Activated CD4-positive, CD25-positive, alpha-beta regulatory T cell treated with anti-CD3 and anti-CD28 coated beads, Interleukin-2, amount 50 U/mL, for 16 hours (primary cell): ENCODE measurements around the gene TTC7B.
A peak's percentile ranks its signal among the peaks of the same experiment; 100 is the strongest.
"Not testable (repeated sequence)": the region's sequence is repeated elsewhere in the genome, so short reads cannot be mapped to it uniquely, and the experiment has no call there.

ENCODE experiments used
- DNase-seq: peaks from one replicate; pipeline ENCODE4 v3.0.0-alpha.2; 2020; ENCODE audit warnings: low read depth, low spot score

Gene TTC7B

DNA sequence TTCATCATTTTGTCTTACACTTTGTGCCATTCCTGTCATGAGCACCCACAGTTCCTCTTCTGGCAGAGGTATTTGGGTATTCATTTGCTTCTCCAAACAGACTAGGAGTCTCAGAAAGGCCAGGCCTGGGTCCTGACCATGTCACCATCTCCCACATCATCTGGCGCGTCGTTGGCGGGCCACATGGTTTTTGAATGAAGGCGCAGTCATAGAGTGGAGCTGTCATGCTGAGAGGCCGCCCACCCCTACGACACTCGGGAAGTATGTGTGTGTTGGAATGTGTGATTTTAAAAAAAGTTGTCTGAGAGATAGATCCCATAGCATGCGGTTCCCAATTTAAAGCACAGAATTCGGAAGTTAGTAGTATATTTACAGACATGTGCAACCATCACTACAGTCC lies 15.6 kb upstream of the TTC7B start:
- DNase-seq = no peak

DNA sequence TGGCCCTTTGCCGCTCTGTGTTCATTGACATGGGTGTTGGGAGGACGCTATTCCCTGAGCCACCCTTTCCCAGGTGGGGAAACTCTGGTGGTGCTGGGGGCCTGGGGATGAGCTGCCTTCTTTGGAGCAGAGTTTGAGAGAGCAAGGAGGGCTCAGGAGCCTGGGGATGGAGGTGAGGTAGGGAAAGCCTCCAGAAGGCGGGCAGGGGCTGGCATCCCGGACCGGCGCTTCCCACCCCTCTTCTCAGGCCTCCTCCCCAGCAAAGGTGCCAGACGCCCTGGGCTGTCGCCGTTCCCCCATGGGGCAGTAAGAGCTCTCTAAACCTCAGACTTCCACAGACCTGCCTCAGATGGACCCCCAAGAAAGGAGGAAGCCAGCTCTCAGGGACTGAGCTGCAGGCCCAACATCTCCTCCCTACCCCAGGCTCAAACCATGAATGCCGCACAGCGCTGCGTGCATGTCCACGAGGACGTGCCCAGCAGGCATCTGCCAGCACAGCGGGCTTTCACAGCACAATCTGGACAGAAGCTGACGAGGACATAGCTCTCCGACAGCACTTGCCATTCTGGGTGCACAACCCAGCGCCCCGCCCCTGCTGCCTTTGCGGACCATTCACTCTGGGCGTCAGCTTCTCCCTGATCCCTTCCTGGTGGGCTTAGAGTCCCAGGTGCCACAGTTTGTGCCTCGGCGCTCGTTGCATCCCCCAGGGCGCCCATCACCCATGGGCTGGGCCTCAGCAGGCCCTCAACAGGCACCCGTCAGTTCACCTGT lies 14.9 kb upstream of the TTC7B start:
- DNase-seq = no peak

DNA sequence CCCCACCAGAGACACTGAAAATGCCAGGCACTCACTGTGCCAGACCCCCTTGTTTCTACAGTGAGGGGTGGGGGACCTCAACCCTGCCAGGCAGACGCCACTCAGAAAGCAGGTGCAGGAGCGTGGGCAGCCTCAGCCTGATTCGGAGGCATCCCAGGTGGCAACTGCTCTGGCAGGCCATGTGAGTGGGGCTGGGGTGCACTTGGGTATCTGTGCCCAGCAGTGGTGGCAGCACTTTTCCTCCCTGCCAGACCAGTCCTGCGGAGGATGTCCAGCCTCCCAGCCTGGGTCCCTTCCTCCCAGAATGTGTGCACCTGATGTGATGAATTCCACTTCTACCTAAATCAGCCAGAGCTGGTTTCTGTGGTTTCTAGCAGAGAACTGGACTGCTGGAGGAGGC lies 13.4 kb upstream of the TTC7B start:
- no peak for DNase-seq

DNA sequence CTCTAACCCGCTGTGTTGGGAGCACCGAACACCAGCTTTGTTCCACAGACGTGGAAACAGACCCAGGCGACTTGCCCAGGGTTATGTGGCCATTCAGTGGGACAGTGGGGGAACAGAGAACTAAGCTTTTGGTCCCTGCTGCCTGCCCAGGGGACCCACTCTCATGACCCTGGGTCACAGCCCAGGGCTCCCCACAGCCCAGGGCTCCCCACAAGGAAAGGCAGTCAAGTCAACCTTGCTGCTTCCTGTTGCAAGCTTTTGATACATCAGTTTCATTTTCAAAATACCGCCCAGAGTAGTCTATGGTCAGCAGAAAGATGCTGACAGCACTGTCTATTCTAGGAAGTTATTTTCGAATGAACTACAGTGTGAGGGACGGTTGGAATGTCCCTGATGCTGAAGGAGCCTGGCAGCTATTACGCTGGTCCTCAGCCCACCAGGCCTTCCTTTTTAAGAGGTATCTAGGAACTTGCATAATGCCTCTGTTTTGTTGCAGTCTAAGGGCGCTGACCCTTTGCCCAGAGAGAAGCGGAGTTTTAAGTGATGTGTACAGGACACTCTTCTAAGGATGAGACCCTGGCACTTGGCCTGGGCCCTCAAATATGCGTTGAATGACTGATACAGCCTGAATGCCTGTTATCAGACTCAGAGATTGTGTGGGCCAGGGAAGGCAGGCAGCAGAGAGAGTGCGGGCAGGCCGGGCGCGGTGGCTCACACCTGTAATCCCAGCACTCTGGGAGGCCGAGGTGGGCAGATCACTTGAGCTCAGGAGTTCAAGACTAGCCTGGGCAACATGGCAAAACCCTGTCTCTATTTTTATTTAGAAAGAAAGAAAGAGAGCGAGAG lies 12.6 kb upstream of the TTC7B start:
- DNase-seq = no peak

DNA sequence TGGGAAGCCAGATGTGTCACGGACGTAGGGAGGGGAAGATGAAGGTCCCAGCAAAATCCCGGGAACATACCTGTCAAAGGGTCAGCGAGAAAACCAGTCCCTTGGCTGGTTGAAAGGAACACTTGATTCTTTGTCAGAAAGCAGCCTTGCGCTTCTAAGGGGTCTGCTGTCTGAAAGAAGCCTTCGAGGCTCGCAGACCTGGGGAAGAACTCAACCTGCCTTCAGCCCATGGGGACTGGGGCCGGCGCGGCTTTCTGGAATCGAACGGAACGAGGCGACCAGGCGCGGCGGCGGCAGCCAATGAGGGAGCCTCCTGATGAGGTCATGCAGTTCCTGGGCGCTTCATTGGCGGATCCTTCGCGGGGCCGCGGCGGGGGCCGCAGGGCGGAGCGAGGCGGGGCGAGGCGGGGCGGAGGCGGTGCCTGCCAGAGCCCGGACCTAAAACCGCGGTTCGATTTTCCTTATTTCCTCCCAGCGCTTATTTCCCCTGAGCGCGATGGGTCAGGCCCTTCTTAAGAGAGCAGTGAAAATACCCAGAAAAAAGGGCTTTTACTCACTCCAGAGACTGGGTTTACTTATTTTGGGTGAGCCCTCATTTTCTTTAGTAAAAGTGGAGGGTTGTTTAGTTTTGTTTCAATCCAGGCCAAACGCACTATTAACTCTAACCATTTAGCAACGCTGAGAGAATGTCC lies 11.8 kb upstream of the TTC7B start:
- DNase-seq = peak; percentile 81

DNA sequence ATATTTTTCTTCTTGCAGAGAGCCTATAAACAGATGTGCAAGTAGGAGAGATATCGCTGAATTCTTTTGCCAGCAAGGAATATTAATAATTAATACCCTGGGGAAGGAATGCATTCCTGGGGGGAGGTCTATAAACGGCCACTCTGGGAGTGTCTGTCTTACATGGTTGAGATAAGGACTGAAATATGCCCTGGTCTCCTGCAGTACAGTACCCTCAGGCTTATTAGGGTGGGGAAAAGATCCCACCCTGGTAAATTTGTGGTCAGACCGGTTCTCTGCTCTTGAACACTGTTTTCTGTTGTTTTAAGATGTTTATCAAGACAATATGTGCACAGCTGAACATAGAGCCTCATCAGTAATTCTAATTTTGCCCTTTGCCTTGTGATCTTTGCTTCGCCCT lies 7.3 kb upstream of the TTC7B start:
- DNase-seq = not testable (repeated sequence)

DNA sequence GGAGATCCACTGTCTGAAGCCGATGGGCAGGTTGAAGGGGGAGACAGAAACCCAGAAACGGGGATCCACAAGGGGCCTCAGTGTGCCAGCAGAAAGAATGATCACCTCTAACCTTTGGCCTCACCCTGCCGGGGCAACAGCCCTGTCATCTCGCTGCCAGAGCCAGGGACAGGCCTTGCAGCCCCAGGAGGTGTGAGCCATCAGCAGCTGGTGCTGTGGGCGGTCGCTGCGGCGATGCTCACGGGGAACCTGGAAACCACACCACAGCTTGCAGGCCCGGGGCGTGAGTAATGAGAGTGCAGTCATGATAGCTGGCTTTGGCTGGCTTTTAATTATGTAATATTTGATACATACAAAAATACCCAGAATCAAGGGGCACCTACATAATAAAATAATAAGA lies 4.7 kb upstream of the TTC7B start:
- DNase-seq = peak; percentile 42

DNA sequence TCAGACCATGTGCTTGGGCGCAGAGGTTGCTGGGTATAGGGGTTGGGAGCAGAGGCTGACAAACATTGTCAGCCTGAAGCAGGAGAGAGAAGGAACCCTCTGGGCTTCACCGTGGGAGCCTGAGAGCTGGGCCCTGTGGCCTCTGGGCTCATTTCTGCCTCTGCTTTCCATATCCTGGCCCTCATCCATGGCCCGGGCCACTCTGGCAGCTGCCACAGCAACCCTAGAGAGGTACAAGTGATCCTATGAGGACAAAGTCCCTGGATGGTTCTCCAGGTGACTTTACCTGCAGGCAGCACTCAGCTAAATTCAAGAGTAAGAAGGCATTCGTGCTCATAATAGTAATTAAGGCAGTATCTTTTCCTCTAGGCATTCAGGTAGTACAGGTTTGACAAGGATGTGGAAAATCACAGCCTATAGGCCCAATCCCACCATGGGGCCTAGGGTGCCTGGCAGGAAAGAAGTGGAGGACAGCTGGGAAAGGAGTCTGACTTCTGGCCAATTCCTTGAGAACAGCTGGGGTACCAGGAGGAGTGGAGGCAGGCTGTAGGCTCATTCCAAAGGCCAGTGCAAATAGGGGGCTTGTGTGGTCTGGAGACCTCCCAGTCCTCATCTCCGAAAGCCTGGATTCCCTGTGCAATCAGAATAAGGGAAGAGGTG lies 3.6 kb upstream of the TTC7B start:
- DNase-seq = no peak

DNA sequence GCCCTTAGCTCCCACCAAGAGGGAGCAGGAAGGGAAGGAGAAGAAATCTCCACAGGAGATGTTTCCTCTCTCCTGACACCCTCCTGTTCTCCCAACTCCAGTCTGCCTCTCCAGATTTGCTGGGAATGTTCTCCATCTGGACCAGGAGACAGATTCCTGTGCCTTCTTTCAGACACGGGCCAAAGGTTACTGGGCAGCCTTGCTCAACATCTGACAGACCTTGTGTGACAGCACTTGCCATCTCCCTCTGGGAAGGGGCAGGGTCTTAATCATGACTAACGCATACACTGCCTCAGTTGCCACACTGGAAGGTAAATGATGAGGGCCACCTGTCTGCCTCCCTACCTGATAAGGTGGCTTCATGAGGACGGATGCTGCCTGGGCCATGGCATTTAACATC lies 2.5 kb upstream of the TTC7B start:
- DNase-seq = no peak

DNA sequence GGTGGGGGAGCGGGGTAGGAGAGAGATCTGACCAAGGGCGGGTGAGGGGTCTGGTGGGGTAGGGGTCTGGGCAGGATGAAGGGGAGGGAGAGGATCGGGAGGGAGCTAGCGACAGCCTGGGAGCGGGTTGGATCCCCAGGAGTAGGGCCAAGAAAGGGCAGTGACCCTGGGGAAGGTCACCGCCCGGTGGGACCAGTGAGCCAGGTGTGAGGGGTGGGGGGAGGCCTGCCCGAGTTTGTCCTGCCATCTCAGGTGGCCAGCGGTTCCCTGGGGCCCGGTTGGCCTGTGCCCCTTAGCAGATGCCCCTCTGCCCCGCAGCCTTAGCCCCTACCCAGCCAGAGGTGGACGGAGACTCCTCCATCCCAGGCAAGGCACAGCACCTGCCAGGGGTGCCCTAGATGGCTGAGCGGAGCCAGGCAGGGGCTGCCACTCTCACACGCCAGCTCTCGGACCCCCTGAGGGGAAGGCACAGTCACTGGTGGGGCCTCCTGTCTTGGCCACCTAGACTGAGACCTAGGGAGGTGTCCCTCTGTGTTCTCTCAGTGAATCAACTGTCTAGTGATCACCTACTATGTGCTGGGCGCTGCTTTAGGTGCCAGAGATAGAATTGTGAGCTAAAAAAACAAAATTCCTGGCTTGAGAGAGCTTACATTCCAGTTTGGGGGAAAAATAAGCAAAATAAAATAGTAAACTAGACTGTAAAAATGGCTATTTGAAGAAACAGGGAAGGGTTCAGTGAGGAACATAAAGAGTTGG lies 629 bp upstream of the TTC7B start:
- DNase-seq = no peak

DNA sequence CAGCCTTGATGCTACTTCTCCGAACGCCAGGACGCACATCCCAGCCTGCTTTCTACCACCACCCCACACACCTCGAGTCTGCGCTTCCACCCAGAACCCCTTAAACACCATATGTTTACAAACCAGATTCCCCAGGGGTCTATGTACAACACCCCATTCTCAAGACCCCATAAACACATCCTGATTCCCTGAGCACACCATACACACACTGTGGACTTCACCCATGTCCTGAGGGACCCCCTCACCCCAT lies 733 bp downstream of the TTC7B start:
- DNase-seq = no peak

DNA sequence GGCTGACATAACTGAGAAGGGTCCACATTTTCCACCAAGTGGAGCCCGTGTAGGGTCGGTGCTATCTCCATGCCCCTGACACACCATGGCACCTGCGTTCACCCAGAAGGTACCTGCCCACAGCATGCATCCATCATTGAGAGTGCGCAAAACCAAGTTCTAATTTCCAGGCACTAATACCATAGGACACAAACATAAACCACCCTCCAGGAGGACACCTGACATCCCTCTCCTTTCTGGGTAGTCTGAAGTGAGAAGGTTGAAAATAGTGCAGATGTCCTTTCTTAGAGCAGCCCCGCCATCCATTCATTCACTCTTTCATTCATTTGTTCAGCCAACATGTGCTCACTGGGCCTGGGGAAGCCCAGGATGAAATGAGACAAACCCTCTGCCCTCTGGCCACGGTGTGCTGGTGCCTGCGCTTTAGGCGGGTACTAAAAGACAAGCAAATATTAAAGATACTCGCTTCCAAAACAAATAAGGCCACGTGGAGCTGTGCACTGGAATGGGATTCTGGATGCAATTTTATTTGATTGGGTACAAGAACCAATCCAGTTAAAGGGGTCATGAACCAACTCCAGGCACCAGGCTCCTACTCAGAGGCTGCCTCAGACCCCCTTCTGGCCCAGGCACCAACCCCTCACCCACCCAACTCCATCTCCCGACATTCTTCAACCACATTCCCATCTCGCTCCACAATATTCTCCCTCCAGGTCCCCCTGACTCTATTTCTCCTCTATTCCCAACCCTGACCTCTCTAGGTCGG lies 1.2 kb downstream of the TTC7B start:
- DNase-seq = no peak

DNA sequence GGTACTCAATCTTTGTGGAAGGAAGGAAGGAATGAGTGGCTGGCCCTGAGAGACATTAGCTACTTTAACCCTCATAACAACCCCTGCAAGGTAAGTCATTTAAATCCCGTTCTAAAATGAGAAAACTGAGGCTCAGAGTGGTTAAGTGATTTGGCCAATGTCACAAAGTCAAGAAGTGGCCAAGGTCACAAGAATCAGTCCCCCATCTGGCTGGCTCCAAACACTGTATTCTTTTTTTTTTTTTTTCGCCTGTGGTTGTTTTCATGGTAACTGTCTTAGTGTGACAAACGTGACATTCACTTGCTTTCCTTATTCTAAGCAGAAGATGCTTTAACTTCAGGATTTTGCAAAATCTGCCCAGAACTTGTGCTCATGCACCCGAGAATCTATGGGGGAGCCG lies 2.8 kb downstream of the TTC7B start:
- no peak for DNase-seq

DNA sequence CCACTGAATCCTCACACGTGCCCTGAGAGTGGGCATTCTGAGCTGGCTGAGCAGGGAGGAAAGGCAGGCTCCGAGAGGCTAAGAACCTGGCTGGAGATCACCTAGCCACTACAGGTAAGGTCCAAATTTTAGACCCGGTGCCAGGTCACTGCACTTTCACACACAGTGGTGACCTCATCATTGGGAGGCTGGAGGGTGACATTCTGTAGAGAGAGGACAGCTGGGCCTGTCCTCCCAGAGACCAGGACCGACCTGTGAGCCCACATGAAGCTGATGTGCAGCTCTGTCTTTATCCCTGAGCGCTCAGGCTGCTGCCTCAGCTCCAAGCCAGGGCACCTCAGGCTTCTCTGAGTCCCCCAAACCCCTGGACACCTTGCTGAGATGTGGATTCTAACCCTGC lies 4.1 kb downstream of the TTC7B start:
- DNase-seq = no peak

DNA sequence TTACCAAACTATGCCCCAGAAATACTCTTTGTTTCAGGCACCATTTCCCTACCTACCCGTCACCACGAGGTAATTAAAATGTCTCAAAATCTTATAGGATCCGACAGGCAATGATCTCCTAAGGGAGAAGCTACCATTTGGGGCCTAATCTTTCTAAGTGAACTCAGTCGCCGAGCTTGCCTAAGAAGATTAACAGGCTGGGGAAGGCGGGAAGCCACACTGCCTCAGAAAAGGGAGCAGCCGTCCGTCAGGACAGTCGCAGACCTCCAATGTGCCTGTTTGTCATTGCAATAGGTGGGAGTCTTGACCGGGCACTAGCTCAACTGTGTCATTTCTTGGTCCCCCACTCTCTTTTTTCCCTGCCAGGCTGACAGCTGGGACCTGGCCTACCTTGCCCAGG lies 4.6 kb downstream of the TTC7B start:
- DNase-seq = no peak

DNA sequence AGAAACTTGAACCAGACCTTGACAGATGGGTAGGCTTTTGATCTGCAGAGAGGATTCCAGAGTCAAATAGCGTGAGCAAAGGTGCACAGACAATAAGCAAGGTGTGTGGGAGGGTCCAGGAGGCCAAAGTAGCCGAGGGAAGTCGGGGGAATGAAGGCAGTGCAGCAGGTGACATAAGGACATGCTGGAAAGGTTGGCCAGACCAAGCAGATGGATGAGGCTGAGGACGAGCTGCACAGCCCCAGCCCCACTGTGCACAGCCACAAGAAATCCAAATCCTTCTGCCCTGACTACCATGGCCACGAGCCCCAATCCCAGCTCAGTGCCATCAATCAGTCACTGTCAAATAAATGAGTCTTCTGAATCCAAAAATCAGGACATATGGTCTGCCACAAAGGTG lies 5.4 kb downstream of the TTC7B start:
- no peak for DNase-seq

DNA sequence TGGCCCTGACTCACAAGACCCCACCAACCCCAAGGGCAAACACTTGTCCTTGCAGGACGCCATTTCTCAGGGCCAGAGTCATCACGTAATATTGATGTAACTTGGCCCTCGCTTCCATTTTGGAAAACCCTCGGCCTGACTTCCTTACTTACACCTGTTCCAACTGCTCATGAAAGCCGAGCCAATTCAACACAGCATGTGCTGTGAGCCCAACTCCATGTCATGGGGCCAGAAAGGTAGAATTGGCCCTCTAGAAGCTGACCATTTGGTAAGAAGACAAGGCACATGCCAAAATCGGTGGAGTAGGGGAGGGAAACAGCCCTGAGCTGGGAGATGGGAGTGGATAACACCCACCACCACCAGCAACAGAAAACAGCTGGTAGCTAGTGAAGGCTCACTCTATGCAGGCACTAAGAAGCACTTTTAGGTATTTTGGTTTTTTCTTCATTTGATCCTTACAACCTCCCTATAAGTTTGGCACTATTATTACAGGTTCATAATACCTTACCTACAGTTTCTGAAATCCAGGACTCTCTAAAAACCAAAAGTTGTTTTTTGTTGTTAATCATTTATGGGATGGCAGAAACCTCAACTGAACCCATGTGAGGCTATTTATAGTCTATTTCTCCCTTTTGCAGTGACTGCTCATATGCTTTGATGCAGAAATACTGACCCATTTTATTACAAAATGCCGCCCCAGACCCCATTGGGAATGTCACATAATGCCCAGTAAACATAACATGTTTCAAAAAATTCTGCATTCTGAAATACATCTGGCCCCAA lies 6.5 kb downstream of the TTC7B start:
- no peak for DNase-seq

DNA sequence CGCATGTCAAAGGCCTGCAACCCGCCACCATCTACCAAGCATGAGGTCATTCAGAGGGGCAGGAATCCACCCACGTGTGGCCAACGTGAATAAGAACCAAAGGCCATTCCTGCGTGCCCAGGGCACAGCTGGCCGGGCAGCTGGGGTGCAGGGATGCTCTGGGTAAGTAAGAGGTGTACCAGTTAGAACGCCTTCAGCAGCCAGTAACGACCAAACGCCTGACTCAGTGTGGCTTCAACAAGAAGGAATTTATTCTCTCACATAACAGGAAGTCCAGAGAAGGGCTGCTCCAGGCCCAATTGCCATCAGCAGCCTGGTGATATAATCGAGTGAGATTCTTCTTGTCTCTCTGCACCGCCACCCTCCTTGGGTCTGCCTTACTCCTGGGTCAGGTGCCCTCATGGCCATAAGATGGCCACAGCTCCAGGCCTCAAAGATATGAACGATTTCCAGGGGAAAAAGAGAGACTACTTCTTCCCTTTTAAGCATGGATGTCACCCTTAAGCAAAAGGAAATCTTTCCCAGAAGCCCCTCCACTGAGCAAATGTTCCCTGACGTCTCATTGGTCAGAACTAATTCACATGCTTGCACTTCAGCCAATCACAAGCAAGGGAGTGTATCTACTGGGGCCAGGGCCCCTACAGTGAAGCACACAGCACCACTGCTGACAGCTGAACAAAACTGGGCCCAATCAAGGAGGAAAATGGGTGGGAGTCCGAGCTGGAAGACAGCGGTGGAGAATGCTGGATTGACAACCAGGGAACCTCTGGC lies 7.3 kb downstream of the TTC7B start:
- DNase-seq = no peak

DNA sequence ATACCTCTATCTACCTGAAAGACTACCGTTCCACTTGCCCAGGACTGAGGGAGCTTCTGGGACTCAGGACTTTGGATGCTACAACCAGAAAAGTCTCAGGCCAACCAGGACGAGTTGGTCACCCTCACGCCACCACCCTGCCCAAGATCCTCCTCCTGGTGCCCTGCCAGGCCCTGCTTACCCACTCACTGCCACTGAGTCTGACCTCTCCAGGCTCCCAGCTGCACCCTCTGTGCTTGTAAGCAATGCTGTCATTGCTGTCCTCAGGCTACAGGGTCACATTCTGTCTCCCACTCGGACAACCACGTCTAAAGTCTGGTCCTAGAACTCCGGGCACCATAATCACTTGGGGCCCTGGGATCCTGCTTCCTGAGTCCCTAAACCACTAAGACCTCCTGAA lies 9.2 kb downstream of the TTC7B start:
- no peak for DNase-seq
